Activated CD4-positive, alpha-beta memory T cell treated with anti-CD3 and anti-CD28 coated beads for 36 hours (primary cell): ENCODE data around the gene LRBA. TPM values are rescaled to one million over a fixed set of nuclear protein-coding genes. Genes with fewer than 3 reads are reported as not detected.

Experiments used
- CTCF ChIA-PET: fragments of 350-600 bp; sonication (Branson Sonifier 250); formaldehyde crosslinking; loops from one replicate; lab custom pipeline; 2021; ENCODE audit warnings: antibody characterized with exemption, inconsistent platforms; lab: Charles Lee
- POLR2A ChIA-PET: fragments of 350-600 bp; sonication (Branson Sonifier 250); formaldehyde crosslinking; loops from one replicate; lab custom pipeline; 2021; ENCODE audit warnings: antibody characterized with exemption; lab: Charles Lee
- DNase-seq: peaks from one replicate; pipeline ENCODE4 v3.0.0-alpha.2; 2020
- H3K27ac Mint-ChIP-seq: one replicate; pipeline ENCODE4 v1.8.0; 2021; ENCODE audit warnings: mixed read lengths
- H3K27me3 Mint-ChIP-seq: one replicate; pipeline ENCODE4 v1.8.0; 2021; ENCODE audit warnings: mixed read lengths
- H3K36me3 Mint-ChIP-seq: one replicate; pipeline ENCODE4 v1.8.0; 2021; ENCODE audit warnings: mixed read lengths
- H3K4me1 Mint-ChIP-seq: one replicate; pipeline ENCODE4 v1.8.0; 2021; ENCODE audit warnings: low read depth, mixed read lengths
- H3K4me3 Mint-ChIP-seq: one replicate; pipeline ENCODE4 v1.8.0; 2021; ENCODE audit warnings: mild to moderate bottlenecking, mixed read lengths
- H3K9me3 Mint-ChIP-seq: one replicate; pipeline ENCODE4 v1.8.0; 2021; ENCODE audit warnings: mixed read lengths
- intact Hi-C: fragments of 100-400 bp; cut with micrococcal nuclease; formaldehyde crosslinking; loops from one replicate; pipeline ENCODE4 v1.15.1; 2023
- total RNA-seq, 2 experiments: library from RNA; stranded (reverse); gene quantifications; one replicate each; pipeline ENCODE4 v1.2.3, GENCODE V29; 2021

Gene LRBA
- total RNA-seq, 2 experiments from 2014 or later = 62.4 to 63.7 TPM

- no peak for DNase-seq
- POLR2A ChIA-PET = no interaction called here
- Mint-ChIP-seq H3K27ac (no peak overlapping the region), H3K4me3 (no peak overlapping the region), H3K27me3 (no peaks in the 10 kb centered on the region), H3K36me3 (peaks cover 19% of the 10 kb centered on the region), H3K4me1 (peaks cover 6% of the 10 kb centered on the region), H3K9me3 (no peaks in the 10 kb centered on the region)
- intact Hi-C loops = no loop called here
- CTCF ChIA-PET = interaction anchor here (0.6 kb wide), 1 partner anchor 108 kb away, joined by 3 read pairs; no protein-coding TSS in a partner anchor
Observed at GRCh38 chr4:150431221-150431620, 583.9 kb downstream of the LRBA start.

GRCh38 chr4:150425161-150425560, 589.9 kb downstream of the LRBA start:
- Mint-ChIP-seq H3K36me3 (peaks cover 4% of the 10 kb centered on the region), H3K4me1 (no peaks in the 10 kb centered on the region), H3K4me3 (no peak overlapping the region), H3K27me3 (no peaks in the 10 kb centered on the region), H3K9me3 (no peaks in the 10 kb centered on the region), H3K27ac (no peak overlapping the region)
- intact Hi-C loops = no loop called here
- CTCF ChIA-PET = no interaction called here
- no peak for DNase-seq
- POLR2A ChIA-PET = no interaction called here

DNA sequence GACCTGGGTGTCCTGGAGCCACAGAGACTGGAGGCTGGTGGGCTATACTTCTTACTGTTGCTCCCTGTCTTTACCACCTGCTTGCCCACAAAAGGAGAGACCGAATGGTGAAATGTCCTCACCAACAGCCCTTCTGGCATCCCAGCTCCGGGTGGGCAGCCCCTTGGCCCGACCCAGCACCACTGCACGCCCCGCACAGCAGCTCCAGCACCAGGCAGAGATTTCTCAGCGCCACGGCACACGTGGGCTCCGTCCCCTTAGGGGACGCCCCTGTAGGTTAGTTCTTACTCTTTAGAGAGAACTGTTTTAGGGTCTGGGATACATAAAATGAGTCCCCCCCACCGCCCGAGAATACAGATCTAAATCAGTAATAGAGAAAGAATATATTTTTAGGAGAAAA, 591.6 kb downstream of the LRBA start:
- no peak for DNase-seq
- peaks cover 4% of the 10 kb centered on the region for H3K36me3 Mint-ChIP-seq
- ChIA-PET CTCF (no interaction called here), POLR2A (no interaction called here)
- intact Hi-C loops = no loop called here
- H3K4me3 Mint-ChIP-seq = no peak overlapping the region
- no peak overlapping the region for H3K27ac Mint-ChIP-seq
- no peaks in the 10 kb centered on the region for H3K9me3 Mint-ChIP-seq
- no peaks in the 10 kb centered on the region for H3K27me3 Mint-ChIP-seq
- no peaks in the 10 kb centered on the region for H3K4me1 Mint-ChIP-seq

DNA sequence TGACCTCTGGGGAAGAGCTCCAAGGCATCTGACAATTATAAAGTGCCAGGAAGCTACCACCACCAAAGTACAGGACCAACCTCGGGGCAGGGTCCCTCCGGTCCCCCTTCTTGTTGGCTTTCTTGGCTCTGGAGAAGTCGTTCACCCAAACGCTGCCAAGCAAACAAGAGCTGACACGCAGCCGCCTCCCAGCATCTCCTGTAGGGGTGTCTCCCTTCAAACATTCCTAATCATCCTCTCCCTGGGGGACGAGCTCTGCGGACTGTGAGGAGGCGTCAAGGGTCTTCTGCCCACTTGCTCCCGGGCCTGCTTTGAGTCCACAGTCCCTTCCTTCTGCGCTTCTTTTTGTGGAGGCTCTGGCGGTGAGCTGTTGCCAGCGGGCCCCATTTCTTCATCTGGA, 592.0 kb downstream of the LRBA start:
- Mint-ChIP-seq H3K27ac (no peak overlapping the region), H3K9me3 (no peaks in the 10 kb centered on the region), H3K4me1 (no peaks in the 10 kb centered on the region), H3K4me3 (no peak overlapping the region), H3K36me3 (peaks cover 4% of the 10 kb centered on the region), H3K27me3 (no peaks in the 10 kb centered on the region)
- intact Hi-C loops = no loop called here
- ChIA-PET CTCF (no interaction called here), POLR2A (no interaction called here)
- no peak for DNase-seq

DNA sequence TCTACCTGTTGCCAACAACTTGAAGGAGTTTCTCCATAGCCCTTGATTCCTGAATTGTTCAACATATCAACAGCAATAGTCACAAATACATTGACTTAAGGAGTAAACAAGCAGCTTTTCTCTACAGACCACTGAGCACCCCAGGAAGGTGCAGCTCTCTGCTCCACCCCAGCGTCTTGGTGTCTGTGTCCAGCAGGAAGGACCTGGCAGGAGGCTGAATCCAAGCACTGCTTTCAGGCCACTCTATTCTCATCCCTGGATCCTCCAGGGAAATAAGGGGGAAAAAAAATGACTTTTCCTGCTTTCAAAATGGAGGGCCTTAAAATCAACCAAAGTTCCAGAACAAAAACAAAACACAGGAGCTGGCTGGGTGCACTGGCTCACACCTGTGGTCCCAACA, 593.5 kb downstream of the LRBA start:
- intact Hi-C loops = no loop called here
- CTCF ChIA-PET = no interaction called here
- no peak overlapping the region for H3K27ac Mint-ChIP-seq
- no peak for DNase-seq
- no peaks in the 10 kb centered on the region for H3K27me3 Mint-ChIP-seq
- POLR2A ChIA-PET = no interaction called here
- H3K36me3 Mint-ChIP-seq = peaks cover 4% of the 10 kb centered on the region
- H3K4me3 Mint-ChIP-seq = no peak overlapping the region
- no peaks in the 10 kb centered on the region for H3K9me3 Mint-ChIP-seq
- no peaks in the 10 kb centered on the region for H3K4me1 Mint-ChIP-seq

DNA sequence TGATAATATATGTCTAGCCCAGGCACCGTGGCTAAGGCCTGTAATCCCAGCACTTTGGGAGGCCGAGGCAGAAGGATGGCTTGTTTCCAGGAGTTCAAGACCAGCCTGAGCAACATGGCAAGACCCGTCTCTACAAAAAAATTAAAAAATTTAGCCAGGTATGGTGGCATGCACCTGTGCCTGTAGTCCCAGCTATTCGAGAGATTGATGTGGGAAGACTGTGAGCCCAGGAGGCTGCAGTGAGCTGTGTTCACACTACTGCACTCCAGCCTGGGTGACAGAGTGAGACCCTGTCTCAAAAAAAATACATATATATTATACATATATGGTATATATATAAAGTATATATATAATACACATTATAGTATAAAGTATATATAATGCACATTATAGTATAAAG, 595.1 kb downstream of the LRBA start:
- intact Hi-C loops = no loop called here
- DNase-seq = no peak
- Mint-ChIP-seq H3K4me3 (no peak overlapping the region), H3K27me3 (no peaks in the 10 kb centered on the region), H3K27ac (no peak overlapping the region), H3K36me3 (peaks cover 8% of the 10 kb centered on the region), H3K9me3 (no peaks in the 10 kb centered on the region), H3K4me1 (peaks cover 3% of the 10 kb centered on the region)
- ChIA-PET CTCF (no interaction called here), POLR2A (no interaction called here)

DNA sequence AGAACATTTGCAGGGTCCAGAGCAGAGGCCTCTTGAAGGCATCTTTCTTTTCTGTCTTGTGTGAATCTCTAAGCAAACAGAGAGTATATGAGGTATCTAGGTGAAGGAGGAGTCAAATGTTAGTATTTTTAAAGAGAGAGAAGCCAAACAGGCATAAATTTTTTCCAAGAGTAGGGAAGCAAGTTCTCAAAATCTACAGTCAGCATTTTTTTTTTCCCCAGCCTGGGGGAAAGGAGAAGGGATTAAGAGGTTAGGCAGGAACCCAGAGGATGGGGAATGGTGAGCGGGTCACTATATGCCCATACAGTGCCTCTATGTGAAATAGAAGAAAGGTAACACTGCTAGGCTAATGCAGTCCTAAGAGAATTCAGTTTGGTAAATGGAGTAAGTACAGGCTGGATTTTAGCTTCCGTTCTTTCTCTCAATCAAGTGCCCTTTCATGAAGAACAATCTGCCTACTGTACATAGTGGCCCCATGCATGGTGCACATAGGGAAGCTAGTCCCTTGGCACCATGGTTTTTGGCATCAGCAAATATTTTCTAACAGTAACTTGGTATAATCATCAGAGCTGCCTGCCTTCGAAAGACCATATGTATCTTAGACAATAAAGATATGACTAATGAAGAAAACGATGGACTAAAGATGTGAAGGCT, 596.2 kb downstream of the LRBA start:
- no peaks in the 10 kb centered on the region for H3K9me3 Mint-ChIP-seq
- no peak overlapping the region for H3K4me3 Mint-ChIP-seq
- intact Hi-C loops = no loop called here
- no peak for DNase-seq
- peaks cover 15% of the 10 kb centered on the region for H3K36me3 Mint-ChIP-seq
- H3K4me1 Mint-ChIP-seq = peaks cover 3% of the 10 kb centered on the region
- ChIA-PET POLR2A (no interaction called here), CTCF (no interaction called here)
- no peaks in the 10 kb centered on the region for H3K27me3 Mint-ChIP-seq
- H3K27ac Mint-ChIP-seq = no peak overlapping the region

GRCh38 chr4:150415213-150415612, 599.9 kb downstream of the LRBA start:
- Mint-ChIP-seq H3K4me3 (no peak overlapping the region), H3K27ac (no peak overlapping the region), H3K4me1 (peaks cover 6% of the 10 kb centered on the region), H3K9me3 (no peaks in the 10 kb centered on the region), H3K36me3 (peaks cover 18% of the 10 kb centered on the region), H3K27me3 (no peaks in the 10 kb centered on the region)
- ChIA-PET POLR2A (no interaction called here), CTCF (interaction anchor here (0.7 kb wide), 1 partner anchor 60 kb away, joined by 4 read pairs; no protein-coding TSS in a partner anchor)
- no peak for DNase-seq
- intact Hi-C loops = no loop called here

GRCh38 chr4:150411520-150411919, 603.6 kb downstream of the LRBA start:
- ChIA-PET CTCF (no interaction called here), POLR2A (no interaction called here)
- Mint-ChIP-seq H3K27me3 (no peaks in the 10 kb centered on the region), H3K4me3 (no peak overlapping the region), H3K36me3 (peaks cover 22% of the 10 kb centered on the region), H3K27ac (no peak overlapping the region), H3K9me3 (no peaks in the 10 kb centered on the region), H3K4me1 (peaks cover 6% of the 10 kb centered on the region)
- intact Hi-C loops = no loop called here
- DNase-seq = no peak

- H3K4me3 Mint-ChIP-seq = no peak overlapping the region
- POLR2A ChIA-PET = no interaction called here
- H3K27ac Mint-ChIP-seq = no peak overlapping the region
- intact Hi-C loops = no loop called here
- H3K36me3 Mint-ChIP-seq = peaks cover 23% of the 10 kb centered on the region
- no peaks in the 10 kb centered on the region for H3K9me3 Mint-ChIP-seq
- no peaks in the 10 kb centered on the region for H3K4me1 Mint-ChIP-seq
- no peaks in the 10 kb centered on the region for H3K27me3 Mint-ChIP-seq
- peak; percentile 25 for DNase-seq
- CTCF ChIA-PET = no interaction called here
Observed at GRCh38 chr4:150402871-150403272, 612.2 kb downstream of the LRBA start.

- Mint-ChIP-seq H3K9me3 (no peaks in the 10 kb centered on the region), H3K36me3 (peaks cover 21% of the 10 kb centered on the region), H3K27ac (no peak overlapping the region), H3K4me1 (peaks cover 3% of the 10 kb centered on the region), H3K27me3 (no peaks in the 10 kb centered on the region), H3K4me3 (no peak overlapping the region)
- POLR2A ChIA-PET = no interaction called here
- DNase-seq = no peak
- CTCF ChIA-PET = no interaction called here
- intact Hi-C loops = no loop called here
Observed at GRCh38 chr4:150401083-150401687, 613.9 kb downstream of the LRBA start.

- CTCF ChIA-PET = interaction anchor here (1.0 kb wide), 1 partner anchor 471 kb away, joined by 3 read pairs; no protein-coding TSS in a partner anchor
Observed at GRCh38 chr4:150395872-150396271, 619.2 kb downstream of the LRBA start.

GRCh38 chr4:150394046-150394445, 621.0 kb downstream of the LRBA start:
- H3K4me1 Mint-ChIP-seq = peaks cover 14% of the 10 kb centered on the region
- H3K27me3 Mint-ChIP-seq = no peaks in the 10 kb centered on the region
- ChIA-PET POLR2A (no interaction called here), CTCF (no interaction called here)
- intact Hi-C loops = no loop called here
- no peak for DNase-seq
- H3K27ac Mint-ChIP-seq = no peak overlapping the region
- no peak overlapping the region for H3K4me3 Mint-ChIP-seq
- H3K36me3 Mint-ChIP-seq = peaks cover 40% of the 10 kb centered on the region
- peaks cover 11% of the 10 kb centered on the region for H3K9me3 Mint-ChIP-seq

More at GRCh38 chr4:150395872-150396271, 619.2 kb downstream of the LRBA start:
- DNase-seq = peak; percentile 61
- intact Hi-C loops = loop anchor here (2.0 kb wide), 1 partner anchor 41 kb away; no protein-coding TSS in a partner anchor
- Mint-ChIP-seq H3K9me3 (peaks cover 11% of the 10 kb centered on the region), H3K27me3 (no peaks in the 10 kb centered on the region), H3K27ac (peak overlapping the region; percentile 65), H3K4me3 (no peak overlapping the region), H3K36me3 (peaks cover 39% of the 10 kb centered on the region), H3K4me1 (peaks cover 14% of the 10 kb centered on the region)
- POLR2A ChIA-PET = interaction anchor here (1.0 kb wide), 1 partner anchor 41 kb away, joined by 4 read pairs; no protein-coding TSS in a partner anchor
